Naive thymus-derived CD4-positive, alpha-beta T cell (primary cell): ENCODE results near the gene CD81. TPM values are rescaled to one million over a fixed set of nuclear protein-coding genes. Genes with fewer than 3 reads are reported as not detected.

Source experiments
- ATAC-seq: fragments of 150-1000 bp; cut with Tn5 transposase; 2 replicates; pipeline ENCODE4 v1.10.0; 2021; ENCODE audit warnings: mild to moderate bottlenecking, moderate library complexity
- CTCF ChIA-PET: fragments of 350-600 bp; sonication (Branson Sonifier 250); formaldehyde crosslinking; loops from one replicate; lab custom pipeline; 2021; ENCODE audit warnings: antibody characterized with exemption; lab: Charles Lee
- POLR2A ChIA-PET: fragments of 350-600 bp; sonication (Branson Sonifier 250); formaldehyde crosslinking; loops from one replicate; lab custom pipeline; 2021; ENCODE audit warnings: antibody characterized with exemption, inconsistent platforms; lab: Charles Lee
- DNase-seq, 9 donors: peaks; one replicate each; pipeline versions ENCODE4 v3.0.0 to v3.0.0-alpha.2; 2020 to 2022; ENCODE audit warnings: mixed read lengths in 1 of 9
- H3K27ac ChIP-seq: one replicate; pipeline ENCODE4 v1.7.0; 2013; ENCODE audit warnings: mild to moderate bottlenecking, low read depth, low read length, moderate library complexity
- H3K27me3 ChIP-seq, 2 donors: one replicate each; pipeline ENCODE4 v1.7.0; 2013; ENCODE audit warnings: low read length in 2 of 2, mild to moderate bottlenecking in 2 of 2, moderate library complexity in 2 of 2; ENCODE audit not compliant: control insufficient read depth in 2 of 2, insufficient read depth in 2 of 2
- H3K36me3 ChIP-seq, 3 experiments: 1 replicate in 2 of 3; 2 replicates in 1 of 3; pipeline ENCODE4 v1.7.0; 2013; ENCODE audit warnings: low read length in 3 of 3, mild to moderate bottlenecking in 3 of 3, moderate library complexity in 1 of 3; ENCODE audit not compliant: insufficient read depth in 3 of 3, control insufficient read depth in 2 of 3
- H3K4me1 ChIP-seq, 2 donors: one replicate each; pipeline ENCODE4 v1.7.0; 2013; ENCODE audit warnings: low read length in 2 of 2, mild to moderate bottlenecking in 2 of 2, moderate library complexity in 1 of 2; ENCODE audit not compliant: control insufficient read depth in 2 of 2, insufficient read depth in 2 of 2
- H3K4me3 ChIP-seq: 2 replicates; pipeline ENCODE4 v1.7.0; 2013; ENCODE audit warnings: mild to moderate bottlenecking, low read length
- H3K9me3 ChIP-seq, 3 experiments: 1 replicate in 2 of 3; 2 replicates in 1 of 3; pipeline ENCODE4 v1.7.0; 2013; ENCODE audit warnings: low read length in 3 of 3; ENCODE audit not compliant: control insufficient read depth in 2 of 3
- H3K27ac Mint-ChIP-seq, 9 donors: one replicate each; pipeline ENCODE4 v1.8.0; 2020 to 2022; ENCODE audit warnings: mixed read lengths in 9 of 9, mild to moderate bottlenecking in 8 of 9, moderate library complexity in 5 of 9, inconsistent platforms in 2 of 9
- H3K27me3 Mint-ChIP-seq, 5 donors: one replicate each; pipeline ENCODE4 v1.8.0; 2021 to 2022; ENCODE audit warnings: mixed read lengths in 5 of 5, mild to moderate bottlenecking in 1 of 5
- H3K36me3 Mint-ChIP-seq, 5 donors: one replicate each; pipeline ENCODE4 v1.8.0; 2020 to 2022; ENCODE audit warnings: mixed read lengths in 5 of 5, mild to moderate bottlenecking in 3 of 5, inconsistent platforms in 1 of 5
- H3K4me1 Mint-ChIP-seq, 7 donors: one replicate each; pipeline ENCODE4 v1.8.0; 2020 to 2022; ENCODE audit warnings: mixed read lengths in 7 of 7, mild to moderate bottlenecking in 3 of 7, inconsistent platforms in 1 of 7
- H3K4me3 Mint-ChIP-seq, 10 donors: one replicate each; pipeline ENCODE4 v1.8.0; 2020 to 2022; ENCODE audit warnings: mild to moderate bottlenecking in 10 of 10, mixed read lengths in 10 of 10, moderate library complexity in 6 of 10, inconsistent platforms in 2 of 10
- H3K9me3 Mint-ChIP-seq, 11 donors: one replicate each; pipeline ENCODE4 v1.8.0; 2020 to 2022; ENCODE audit warnings: mixed read lengths in 11 of 11, mild to moderate bottlenecking in 4 of 11, inconsistent platforms in 1 of 11, moderate library complexity in 1 of 11
- intact Hi-C, 2 donors: fragments of 100-400 bp; cut with micrococcal nuclease; formaldehyde crosslinking; loops; one replicate each; pipeline ENCODE4 v1.15.1; 2023
- polyA plus RNA-seq, 2 donors: library from polyadenylated mRNA; unstranded; fragments of 300-500 nt; fragmentation: Illumina TruSeq; gene quantifications; one replicate each; pipeline ENCODE4 v1.2.3, GENCODE V29; 2021
- total RNA-seq, 6 experiments: library from RNA in 5 of 6; stranded (reverse) in 5 of 6; gene quantifications; 1 replicate in 5 of 6; 2 replicates in 1 of 6; pipeline ENCODE4 v1.2.3 and lab custom pipeline; 2021 to 2026

The CD81 gene
- total and polyA plus RNA-seq, 7 experiments from 2014 or later, result 19.0 to 173 (median 102) TPM

GRCh38 chr11:2442589-2442988 is 65.5 kb downstream of the CD81 start:
- CTCF ChIA-PET, result interaction anchor here (1.7 kb wide), 1 partner anchor 89 kb away, joined by 8 read pairs; no protein-coding TSS in a partner anchor

GRCh38 chr11:2443406-2443805 is 66.3 kb downstream of the CD81 start:
- Mint-ChIP-seq H3K4me3 (peak overlapping the region; percentile 24 to 76 (median 54)), H3K9me3 (peaks cover 0 to 2% (median 0%) of the 10 kb centered on the region in 11 donors), H3K36me3 (no peaks in the 10 kb centered on the region), H3K27ac (peak overlapping the region in 7 of 9 donors; percentile 55 to 86 (median 71)), H3K27me3 (peaks cover 0 to 32% (median 0%) of the 10 kb centered on the region in 5 donors), H3K4me1 (peaks cover 22 to 50% (median 38%) of the 10 kb centered on the region in 7 donors)
- Histone ChIP-seq H3K27ac (peak overlapping the region; percentile 3), H3K27me3 (no peaks in the 10 kb centered on the region), H3K4me1 (peaks cover 22 to 51% of the 10 kb centered on the region in 2 donors), H3K9me3 (no peaks in the 10 kb centered on the region), H3K4me3 (no peak overlapping the region), H3K36me3 (no peaks in the 10 kb centered on the region)
- ChIA-PET CTCF (interaction anchor here (1.6 to 1.7 kb wide), 2 partner anchors 22 to 88 kb away, joined by 3 to 8 read pairs; no protein-coding TSS in a partner anchor), POLR2A (interaction anchor here (0.5 to 0.7 kb wide), 2 partner anchors 23 to 154 kb away, joined by 3 to 5 read pairs; no protein-coding TSS in a partner anchor)
- intact Hi-C loops, result loop anchor here (5.0 kb wide), 3 partner anchors 444 to 549 kb away; partner anchors contain the start of genes CDKN1C (in 1 of the 2) and NAP1L4 (in 1 of the 2)
- ATAC-seq, result no peak
- no peak for DNase-seq

More at GRCh38 chr11:2442589-2442988, 65.5 kb downstream of the CD81 start:
- H3K9me3 ChIP-seq, result no peaks in the 10 kb centered on the region
- no peak overlapping the region for H3K4me3 ChIP-seq
- intact Hi-C loops, result loop anchor here (5.0 kb wide), 3 partner anchors 445 to 550 kb away; partner anchors contain the start of genes CDKN1C (in 1 of the 2) and NAP1L4 (in 1 of the 2)
- peak overlapping the region in 8 of 9 donors; percentile 62 to 86 (median 77) for H3K27ac Mint-ChIP-seq
- H3K4me1 ChIP-seq, result peaks cover 22 to 43% of the 10 kb centered on the region in 2 donors
- peaks cover 18 to 42% (median 32%) of the 10 kb centered on the region in 7 donors for H3K4me1 Mint-ChIP-seq
- H3K27ac ChIP-seq, result peak overlapping the region; percentile 14
- no peaks in the 10 kb centered on the region for H3K36me3 ChIP-seq
- peak overlapping the region in 9 of 10 donors; percentile 17 to 71 (median 51) for H3K4me3 Mint-ChIP-seq
- no peaks in the 10 kb centered on the region for H3K36me3 Mint-ChIP-seq
- H3K27me3 Mint-ChIP-seq, result peaks cover 0 to 36% (median 0%) of the 10 kb centered on the region in 5 donors
- peak in 7 of 9 donors; percentile 63 to 83 (median 78) for DNase-seq
- H3K9me3 Mint-ChIP-seq, result peaks cover 0 to 2% (median 0%) of the 10 kb centered on the region in 11 donors
- ATAC-seq, result peak; percentile 55
- POLR2A ChIA-PET, result no interaction called here
- H3K27me3 ChIP-seq, result no peaks in the 10 kb centered on the region

- DNase-seq (peak; percentile 52 to 79 (median 72)), ATAC-seq (peak; percentile 60)
- Mint-ChIP-seq H3K36me3 (no peaks in the 10 kb centered on the region), H3K27me3 (peaks cover 0 to 25% (median 0%) of the 10 kb centered on the region in 5 donors), H3K4me3 (peak within 1 kb of the TSS; percentile 93 to 99 (median 96)), H3K4me1 (peaks cover 22 to 53% (median 41%) of the 10 kb centered on the region in 7 donors), H3K27ac (peak within 1 kb of the TSS; percentile 73 to 92 (median 89)), H3K9me3 (peaks cover 0 to 2% (median 0%) of the 10 kb centered on the region in 11 donors)
- CTCF ChIA-PET, result interaction anchor here (1.6 to 1.7 kb wide), 2 partner anchors 21 to 87 kb away, joined by 3 to 8 read pairs; no protein-coding TSS in a partner anchor
- POLR2A ChIA-PET, result interaction anchor here (0.5 to 2.0 kb wide), 4 partner anchors 22 to 155 kb away, joined by 3 to 7 read pairs (median 4); partner anchors contain the start of gene TSSC4
- Histone ChIP-seq H3K27ac (peak within 1 kb of the TSS; percentile 52), H3K27me3 (no peaks in the 10 kb centered on the region), H3K4me3 (peak within 1 kb of the TSS; percentile 71), H3K4me1 (peaks cover 22 to 56% of the 10 kb centered on the region in 2 donors), H3K9me3 (no peaks in the 10 kb centered on the region), H3K36me3 (no peaks in the 10 kb centered on the region)
- intact Hi-C loops, result loop anchor here (1.0 to 5.0 kb wide), 7 partner anchors 23 to 613 kb away; partner anchors contain the start of genes CARS1 (in 1 of the 2), CDKN1C (in 1 of the 2), NAP1L4 (in 1 of the 2) and TSSC4 (in 1 of the 2)
Measured at GRCh38 chr11:2443881-2444820, 67.0 kb downstream of the CD81 start, which contains the start of gene TRPM5. Gene TRPM5, minus strand, starts transcription at chr11:2444514. Its CDS starts 21,478 bp downstream, at chr11:2423036.

DNA sequence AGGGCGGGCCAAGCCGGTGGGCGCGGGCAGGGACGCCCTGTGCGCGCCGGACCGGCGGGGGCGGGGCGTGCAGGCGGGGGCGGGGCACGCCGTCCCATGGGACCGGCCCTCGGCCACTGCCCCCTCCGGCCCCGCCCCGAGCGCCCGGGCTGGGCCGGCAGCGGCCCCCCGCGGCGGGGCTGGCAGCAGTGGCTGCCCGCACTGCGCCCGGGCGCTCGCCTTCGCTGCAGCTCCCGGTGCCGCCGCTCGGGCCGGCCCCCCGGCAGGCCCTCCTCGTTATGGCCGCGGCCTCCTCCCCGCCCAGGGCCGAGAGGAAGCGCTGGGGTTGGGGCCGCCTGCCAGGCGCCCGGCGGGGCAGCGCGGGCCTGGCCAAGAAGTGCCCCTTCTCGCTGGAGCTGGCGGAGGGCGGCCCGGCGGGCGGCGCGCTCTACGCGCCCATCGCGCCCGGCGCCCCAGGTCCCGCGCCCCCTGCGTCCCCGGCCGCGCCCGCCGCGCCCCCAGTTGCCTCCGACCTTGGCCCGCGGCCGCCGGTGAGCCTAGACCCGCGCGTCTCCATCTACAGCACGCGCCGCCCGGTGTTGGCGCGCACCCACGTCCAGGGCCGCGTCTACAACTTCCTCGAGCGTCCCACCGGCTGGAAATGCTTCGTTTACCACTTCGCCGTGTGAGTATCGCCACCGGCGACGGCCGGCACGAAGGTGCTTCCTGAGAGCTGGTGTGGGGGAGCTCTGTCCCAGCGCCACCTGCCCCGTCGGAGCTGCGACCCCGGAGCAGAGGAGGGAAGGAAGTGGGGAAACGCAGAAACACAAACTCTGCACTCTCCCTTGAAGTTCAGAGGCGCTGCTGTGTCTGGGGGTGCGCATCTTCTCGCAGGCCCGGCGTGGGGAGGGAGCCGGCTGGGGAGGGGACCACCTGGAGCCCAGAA is 68.0 kb downstream of the CD81 start, which contains the start of gene KCNQ1:
Gene KCNQ1, plus strand, starts transcription at position 188 of the 925 bp plus-strand sequence. Its CDS starts 91 bp downstream, at position 279.
- no peaks in the 10 kb centered on the region for H3K9me3 ChIP-seq
- Mint-ChIP-seq H3K9me3 (peaks cover 0 to 2% (median 0%) of the 10 kb centered on the region in 11 donors), H3K4me1 (peaks cover 22 to 53% (median 41%) of the 10 kb centered on the region in 7 donors), H3K27me3 (peaks cover 0 to 20% (median 0%) of the 10 kb centered on the region in 5 donors), H3K27ac (peak within 1 kb of the TSS; percentile 73 to 92 (median 89)), H3K36me3 (peaks cover 0 to 3% (median 0%) of the 10 kb centered on the region in 5 donors), H3K4me3 (peak within 1 kb of the TSS; percentile 93 to 99 (median 96))
- DNase-seq (peak in 8 of 9 donors; percentile 26 to 75 (median 46)), ATAC-seq (peak; percentile 74)
- H3K27me3 ChIP-seq, result no peaks in the 10 kb centered on the region
- H3K4me1 ChIP-seq, result peaks cover 22 to 56% of the 10 kb centered on the region in 2 donors
- peaks cover 0 to 6% (median 0%) of the 10 kb centered on the region in 3 experiments for H3K36me3 ChIP-seq
- H3K27ac ChIP-seq, result peak within 1 kb of the TSS; percentile 52
- POLR2A ChIA-PET, result interaction anchor here (0.7 to 2.0 kb wide), 6 partner anchors 20 to 87 kb away, joined by 3 to 7 read pairs (median 4); partner anchors contain the start of gene TSSC4
- intact Hi-C loops, result loop anchor here (1.0 to 5.0 kb wide), 8 partner anchors 22 to 612 kb away; partner anchors contain the start of genes CDKN1C (in 2 of the 2), TSSC4 (in 2 of the 2), CARS1 (in 1 of the 2) and NAP1L4 (in 1 of the 2)
- CTCF ChIA-PET, result interaction anchor here (0.8 to 1.6 kb wide), 5 partner anchors 20 to 443 kb away, joined by 3 to 4 read pairs (median 3); no protein-coding TSS in a partner anchor
- peak within 1 kb of the TSS; percentile 71 for H3K4me3 ChIP-seq
